ENCODE results near the gene NMBR.
"Not testable (repeated sequence)": the region's sequence is repeated elsewhere in the genome, so short reads cannot be mapped to it uniquely, and the experiment has no call there.

Gene NMBR

GRCh38 chr6:142051404-142051803 is 95.5 kb downstream of the NMBR start:
- no peak for DNase-seq

- no peak for DNase-seq
Observed at GRCh38 chr6:142048593-142048980, 98.3 kb downstream of the NMBR start.

GRCh38 chr6:142047934-142048592 is 98.9 kb downstream of the NMBR start:
- no peak for DNase-seq

GRCh38 chr6:142045380-142046278 is 101.3 kb downstream of the NMBR start:
- no peak for DNase-seq

GRCh38 chr6:142035890-142036289 is 111.0 kb downstream of the NMBR start:
- no peak for DNase-seq

GRCh38 chr6:142031035-142031434 is 115.9 kb downstream of the NMBR start:
- no peak for DNase-seq

- DNase-seq, result peak; percentile 21
Observed at GRCh38 chr6:142030115-142030619, 116.8 kb downstream of the NMBR start.

GRCh38 chr6:142028527-142028926 is 118.4 kb downstream of the NMBR start:
- DNase-seq, result no peak

GRCh38 chr6:142027804-142028203 is 119.1 kb downstream of the NMBR start:
- not testable (repeated sequence) for DNase-seq

- no peak for DNase-seq
Observed at GRCh38 chr6:142027074-142027473, 119.8 kb downstream of the NMBR start.

GRCh38 chr6:142026471-142026870 is 120.5 kb downstream of the NMBR start:
- DNase-seq, result no peak

Measured in eye (tissue), 1 donor.